LNCaP clone FGC (cell line): ENCODE measurements around the gene SLC8A1.

Experiments used
- DNase-seq: peaks from one replicate; pipeline ENCODE4 v3.0.0-alpha.2; 2011; ENCODE audit warnings: low read depth
- H3K4me3 ChIP-seq: 2 replicates; pipeline ENCODE4 v1.5.1; 2011; ENCODE audit warnings: mild to moderate bottlenecking, low read depth, low read length, control low read depth
- TF ChIP-seq, protein P1 (sequence below): IDR thresholded peaks from 2 replicates; pipeline ENCODE4 v1.5.1; 2012; ENCODE audit warnings: mild to moderate bottlenecking; ENCODE audit not compliant: control insufficient read depth, insufficient read depth; ENCODE audit errors: extremely low read depth

Gene SLC8A1

DNA sequence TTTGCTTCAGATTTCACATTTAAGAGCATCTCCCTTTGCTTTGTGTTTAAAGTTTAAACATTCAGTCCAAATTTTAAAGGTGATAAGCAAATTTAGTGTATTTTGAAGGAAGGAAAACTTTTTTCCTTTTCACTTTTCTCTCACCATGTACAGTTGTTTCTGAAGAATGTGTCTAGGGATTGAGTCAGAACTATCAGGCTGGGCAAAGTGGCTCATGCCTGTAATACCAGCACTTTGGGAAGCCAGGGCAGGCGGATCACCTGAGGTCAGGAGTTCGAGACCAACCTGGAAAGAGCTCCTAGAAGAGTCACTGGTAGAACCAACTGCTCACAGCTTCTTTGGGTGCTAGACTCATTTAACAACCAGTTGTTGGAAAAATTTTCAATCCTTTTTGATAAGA lies 345.8 kb downstream of the SLC8A1 start:
- TF ChIP-seq, protein P1, sequence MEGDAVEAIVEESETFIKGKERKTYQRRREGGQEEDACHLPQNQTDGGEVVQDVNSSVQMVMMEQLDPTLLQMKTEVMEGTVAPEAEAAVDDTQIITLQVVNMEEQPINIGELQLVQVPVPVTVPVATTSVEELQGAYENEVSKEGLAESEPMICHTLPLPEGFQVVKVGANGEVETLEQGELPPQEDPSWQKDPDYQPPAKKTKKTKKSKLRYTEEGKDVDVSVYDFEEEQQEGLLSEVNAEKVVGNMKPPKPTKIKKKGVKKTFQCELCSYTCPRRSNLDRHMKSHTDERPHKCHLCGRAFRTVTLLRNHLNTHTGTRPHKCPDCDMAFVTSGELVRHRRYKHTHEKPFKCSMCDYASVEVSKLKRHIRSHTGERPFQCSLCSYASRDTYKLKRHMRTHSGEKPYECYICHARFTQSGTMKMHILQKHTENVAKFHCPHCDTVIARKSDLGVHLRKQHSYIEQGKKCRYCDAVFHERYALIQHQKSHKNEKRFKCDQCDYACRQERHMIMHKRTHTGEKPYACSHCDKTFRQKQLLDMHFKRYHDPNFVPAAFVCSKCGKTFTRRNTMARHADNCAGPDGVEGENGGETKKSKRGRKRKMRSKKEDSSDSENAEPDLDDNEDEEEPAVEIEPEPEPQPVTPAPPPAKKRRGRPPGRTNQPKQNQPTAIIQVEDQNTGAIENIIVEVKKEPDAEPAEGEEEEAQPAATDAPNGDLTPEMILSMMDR: no peak
- no peak for DNase-seq
- H3K4me3 ChIP-seq: no peak overlapping the region

DNA sequence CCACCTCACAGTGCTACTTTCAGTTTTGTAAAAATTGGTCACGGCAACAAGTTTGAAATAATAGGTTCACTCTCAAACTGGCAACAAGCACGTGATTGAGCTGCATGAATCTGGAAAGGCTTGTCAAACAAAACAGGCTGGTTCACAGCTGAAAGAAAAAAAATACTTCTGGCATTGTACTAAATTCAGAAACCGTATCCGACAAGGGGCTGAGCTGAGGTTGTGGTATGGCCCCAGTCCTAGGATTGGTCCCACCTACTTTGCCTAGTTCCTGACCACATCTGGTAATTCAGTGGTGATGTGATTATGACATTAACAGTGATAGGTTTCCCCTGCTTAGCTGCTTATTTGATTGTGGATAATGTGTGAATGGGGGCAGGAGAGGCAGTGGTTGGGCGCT lies 346.3 kb downstream of the SLC8A1 start:
- DNase-seq: no peak
- no peak overlapping the region for H3K4me3 ChIP-seq
- TF ChIP-seq, protein P1: no peak

DNA sequence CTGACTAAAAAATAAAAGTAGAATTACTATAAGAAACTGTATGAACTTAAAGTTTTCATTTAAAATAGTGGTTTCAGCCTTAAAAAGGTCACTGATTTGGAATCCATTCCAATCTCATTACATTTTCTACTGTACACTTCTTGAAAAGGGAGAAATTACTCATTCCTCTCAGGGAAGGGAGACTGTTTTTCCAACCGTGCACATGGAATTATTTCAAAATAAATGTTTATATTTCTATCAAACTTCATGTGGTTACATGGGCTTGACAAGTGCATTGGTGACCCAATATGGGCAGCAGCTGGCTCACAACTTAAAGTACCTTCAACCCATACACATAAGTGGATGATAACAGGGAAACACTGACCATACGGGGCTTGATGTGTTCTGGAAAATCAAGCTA lies 348.3 kb downstream of the SLC8A1 start:
- TF ChIP-seq, protein P1: no peak
- DNase-seq: no peak
- no peak overlapping the region for H3K4me3 ChIP-seq

DNA sequence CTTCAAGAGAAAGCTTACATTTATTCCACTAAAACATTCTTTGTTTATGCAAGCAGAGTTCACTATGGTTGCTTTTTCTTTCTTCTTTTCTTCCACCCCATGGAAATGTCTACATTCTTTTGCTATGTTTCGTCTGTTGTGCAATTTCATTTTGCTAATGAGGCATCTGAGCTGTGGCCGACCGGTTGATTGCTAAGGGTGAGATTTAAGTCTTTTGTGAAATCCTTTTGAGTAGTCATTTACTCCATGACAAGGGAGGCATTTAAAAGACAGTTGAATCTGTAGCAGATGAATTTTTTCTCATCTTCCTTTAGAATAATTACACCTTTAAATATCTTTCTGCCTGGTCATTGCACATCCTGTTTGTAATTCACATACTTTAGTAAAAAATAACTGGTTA lies 348.7 kb downstream of the SLC8A1 start:
- H3K4me3 ChIP-seq: no peak overlapping the region
- TF ChIP-seq, protein P1: no peak
- no peak for DNase-seq

GRCh38 chr2:40102447-40102846 lies 349.4 kb downstream of the SLC8A1 start:
- TF ChIP-seq, protein P1: no peak
- H3K4me3 ChIP-seq: no peak overlapping the region
- no peak for DNase-seq

DNA sequence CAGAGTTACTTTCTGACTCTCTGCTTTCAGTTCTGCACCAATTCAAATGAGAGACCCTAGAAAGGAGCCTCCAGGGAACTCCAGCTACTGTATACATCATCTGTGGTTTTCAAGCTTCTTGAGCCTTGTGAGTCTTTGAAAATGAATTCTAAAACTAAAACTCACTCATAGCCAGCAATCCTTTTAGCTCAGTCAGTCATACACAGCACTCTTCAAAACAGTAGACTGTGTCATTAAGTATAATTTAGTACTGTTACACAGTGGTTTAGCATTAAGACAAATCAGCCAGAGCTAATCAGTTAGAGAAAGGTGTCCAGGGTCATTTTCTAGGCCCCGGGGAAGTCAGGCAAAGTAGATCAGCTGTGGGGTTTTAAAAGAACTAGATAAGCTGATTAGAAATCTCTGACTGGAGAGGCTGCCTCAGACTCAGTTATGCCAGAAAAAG lies 350.7 kb downstream of the SLC8A1 start:
- H3K4me3 ChIP-seq: no peak overlapping the region
- TF ChIP-seq, protein P1: no peak
- no peak for DNase-seq

DNA sequence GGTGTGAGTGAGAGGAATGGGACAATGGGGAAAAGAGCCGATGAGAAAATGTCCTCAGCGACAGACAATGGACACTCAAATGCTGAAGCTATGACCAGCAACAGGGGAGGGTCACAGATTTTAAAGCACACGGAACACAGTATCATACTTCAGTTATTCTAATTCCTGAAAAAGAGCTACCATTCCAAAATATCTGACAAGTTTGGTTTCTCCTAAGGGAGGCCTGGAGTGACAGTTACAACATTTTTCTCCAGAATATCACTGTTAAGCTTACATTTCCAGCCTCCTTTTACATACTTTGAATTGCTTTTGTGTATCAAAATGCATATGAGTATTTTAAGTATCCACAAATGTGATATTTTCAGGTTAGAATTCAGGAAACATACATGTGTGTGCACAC lies 351.2 kb downstream of the SLC8A1 start:
- DNase-seq: no peak
- no peak overlapping the region for H3K4me3 ChIP-seq
- TF ChIP-seq, protein P1: no peak
